Duodenal mucosa (tissue), 2 donors: ENCODE data around the gene LRRC10B.

Experiments used
- H3K27ac ChIP-seq: one replicate; pipeline ENCODE4 v1.7.0; 2013; ENCODE audit warnings: low read depth, low read length
- H3K27me3 ChIP-seq, 2 donors: one replicate each; pipeline ENCODE4 v1.7.0; 2013; ENCODE audit warnings: low read length in 2 of 2, control low read depth in 1 of 2; ENCODE audit not compliant: insufficient read depth in 2 of 2, control insufficient read depth in 1 of 2
- H3K36me3 ChIP-seq, 2 donors: one replicate each; pipeline ENCODE4 v1.7.0; 2013; ENCODE audit warnings: low read length in 2 of 2, control low read depth in 1 of 2; ENCODE audit not compliant: insufficient read depth in 2 of 2, control insufficient read depth in 1 of 2
- H3K4me1 ChIP-seq, 2 donors: one replicate each; pipeline ENCODE4 v1.7.0; 2013; ENCODE audit warnings: low read length in 2 of 2, control low read depth in 1 of 2; ENCODE audit not compliant: insufficient read depth in 2 of 2, control insufficient read depth in 1 of 2
- H3K4me3 ChIP-seq, 2 donors: one replicate each; pipeline ENCODE4 v1.7.0; 2013; ENCODE audit warnings: low read length in 2 of 2, low read depth in 1 of 2
- H3K9ac ChIP-seq, 2 donors: one replicate each; pipeline ENCODE4 v1.7.0; 2013; ENCODE audit warnings: low read length in 2 of 2, low read depth in 1 of 2
- H3K9me3 ChIP-seq, 2 donors: one replicate each; pipeline ENCODE4 v1.7.0; 2013; ENCODE audit warnings: low read length in 2 of 2, control low read depth in 1 of 2; ENCODE audit not compliant: control insufficient read depth in 1 of 2

The LRRC10B gene

GRCh38 chr11:61486011-61486620, 22.4 kb upstream of the LRRC10B start:
- peaks cover 21 to 23% of the 10 kb centered on the region in 2 donors for H3K4me1 ChIP-seq
- no peak overlapping the region for H3K4me3 ChIP-seq
- H3K9me3 ChIP-seq, result no peaks in the 10 kb centered on the region
- H3K27me3 ChIP-seq, result peaks cover 0 to 3% of the 10 kb centered on the region in 2 donors
- H3K9ac ChIP-seq, result no peak overlapping the region
- H3K36me3 ChIP-seq, result no peaks in the 10 kb centered on the region
- no peak overlapping the region for H3K27ac ChIP-seq

GRCh38 chr11:61486779-61487178, 21.8 kb upstream of the LRRC10B start:
- Histone ChIP-seq H3K27ac (no peak overlapping the region), H3K4me3 (no peak overlapping the region), H3K36me3 (no peaks in the 10 kb centered on the region), H3K27me3 (peaks cover 0 to 2% of the 10 kb centered on the region in 2 donors), H3K4me1 (peaks cover 21 to 23% of the 10 kb centered on the region in 2 donors), H3K9me3 (no peaks in the 10 kb centered on the region), H3K9ac (no peak overlapping the region)

DNA sequence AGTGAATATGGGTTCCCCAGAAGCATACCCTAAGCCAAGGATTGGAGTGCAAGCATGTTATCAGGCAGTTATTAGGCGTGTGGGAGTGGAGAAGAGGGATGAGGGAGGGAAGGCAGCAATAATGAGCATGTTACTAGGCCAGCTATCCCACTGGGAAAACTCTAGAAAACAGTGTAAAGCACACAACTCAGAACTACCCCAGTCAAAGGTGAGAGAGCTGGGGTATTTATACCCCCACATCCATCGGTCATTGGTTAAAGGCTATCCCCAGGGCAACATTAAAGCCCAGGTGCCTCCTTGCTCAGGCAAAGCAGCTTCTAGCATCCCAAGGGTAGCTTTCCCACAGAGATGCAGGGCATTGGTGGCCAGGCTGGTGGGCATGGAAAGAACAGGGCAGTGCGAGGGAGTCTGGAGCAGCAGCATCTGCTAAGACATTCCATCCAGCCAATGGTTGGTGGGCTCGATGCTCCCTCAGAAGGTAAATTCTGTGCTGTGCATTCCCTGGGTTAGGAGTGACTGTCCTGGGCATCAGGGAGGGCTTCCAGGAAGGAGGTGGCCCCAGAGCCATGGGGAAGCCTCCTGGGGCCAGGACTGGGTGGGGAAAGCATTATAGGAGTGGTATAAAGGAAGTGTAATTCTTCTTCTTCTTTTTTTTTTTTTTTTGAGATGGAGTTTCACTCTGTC, 21.1 kb upstream of the LRRC10B start:
- Histone ChIP-seq H3K27me3 (no peaks in the 10 kb centered on the region), H3K4me1 (peaks cover 21 to 23% of the 10 kb centered on the region in 2 donors), H3K4me3 (no peak overlapping the region), H3K27ac (no peak overlapping the region), H3K9me3 (no peaks in the 10 kb centered on the region), H3K9ac (no peak overlapping the region), H3K36me3 (no peaks in the 10 kb centered on the region)

- H3K27me3 ChIP-seq, result no peaks in the 10 kb centered on the region
- peak overlapping the region; percentile 41 to 44 for H3K9ac ChIP-seq
- H3K9me3 ChIP-seq, result no peaks in the 10 kb centered on the region
- peaks cover 21 to 23% of the 10 kb centered on the region in 2 donors for H3K4me1 ChIP-seq
- H3K27ac ChIP-seq, result no peak overlapping the region
- H3K4me3 ChIP-seq, result peak overlapping the region; percentile 52 to 55
- no peaks in the 10 kb centered on the region for H3K36me3 ChIP-seq
These were observed 19.8 kb upstream of the LRRC10B start for GRCh38 chr11:61488651-61489291.

DNA sequence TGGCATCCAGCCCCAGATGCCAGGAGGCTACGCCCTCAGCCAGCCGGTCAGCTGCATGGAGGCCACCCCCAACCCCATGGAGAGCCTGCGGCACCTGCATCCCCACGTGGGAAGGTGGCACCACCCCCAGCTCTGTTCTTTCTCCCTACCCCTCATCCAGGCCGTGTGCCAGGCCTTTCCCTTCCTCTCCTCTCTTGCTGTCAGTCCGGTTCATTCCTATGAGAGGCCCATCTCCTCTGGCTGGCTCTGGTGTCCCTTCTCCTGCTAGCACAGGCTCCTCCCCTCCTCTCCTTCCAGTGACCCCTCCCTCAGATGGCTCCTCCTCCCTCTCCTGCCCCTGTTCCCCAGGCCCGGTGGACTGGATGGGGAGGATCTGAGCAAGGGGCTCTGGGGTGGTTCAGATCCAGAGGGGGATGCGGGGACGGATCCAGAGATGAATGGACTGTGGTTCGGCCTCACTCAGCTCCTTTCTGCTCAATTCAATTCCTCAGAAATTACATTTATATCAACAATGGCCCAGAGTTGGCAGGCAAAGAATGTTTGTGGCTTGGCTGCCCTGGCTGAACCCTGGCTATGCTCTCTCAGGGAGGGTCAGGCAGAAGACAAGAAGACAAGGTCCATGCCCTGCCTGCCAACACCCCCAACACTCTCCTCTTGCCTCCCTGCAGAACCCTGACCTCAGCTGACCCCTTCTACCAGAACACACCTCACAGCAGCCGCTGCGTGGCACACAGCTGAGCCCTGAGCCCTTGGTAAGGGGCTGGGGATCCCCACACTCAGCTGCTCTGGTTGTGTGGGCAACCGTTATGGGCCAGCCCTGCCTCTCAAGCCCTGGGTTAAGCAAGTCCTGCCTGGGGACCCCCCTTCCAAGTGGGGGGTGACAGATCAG, 18.5 kb upstream of the LRRC10B start:
- H3K27ac ChIP-seq, result no peak overlapping the region
- H3K4me3 ChIP-seq, result peak overlapping the region in 1 of 2 donors; percentile 55
- H3K9ac ChIP-seq, result no peak overlapping the region
- H3K27me3 ChIP-seq, result no peaks in the 10 kb centered on the region
- no peaks in the 10 kb centered on the region for H3K36me3 ChIP-seq
- no peaks in the 10 kb centered on the region for H3K9me3 ChIP-seq
- peaks cover 21 to 23% of the 10 kb centered on the region in 2 donors for H3K4me1 ChIP-seq

GRCh38 chr11:61491736-61492395, 16.7 kb upstream of the LRRC10B start:
- peaks cover 21 to 23% of the 10 kb centered on the region in 2 donors for H3K4me1 ChIP-seq
- no peak overlapping the region for H3K9ac ChIP-seq
- H3K27ac ChIP-seq, result no peak overlapping the region
- no peaks in the 10 kb centered on the region for H3K36me3 ChIP-seq
- H3K4me3 ChIP-seq, result no peak overlapping the region
- H3K9me3 ChIP-seq, result no peaks in the 10 kb centered on the region
- no peaks in the 10 kb centered on the region for H3K27me3 ChIP-seq

- Histone ChIP-seq H3K4me3 (no peak overlapping the region), H3K36me3 (no peaks in the 10 kb centered on the region), H3K27me3 (no peaks in the 10 kb centered on the region), H3K9ac (no peak overlapping the region), H3K4me1 (peaks cover 12 to 13% of the 10 kb centered on the region in 2 donors), H3K27ac (no peak overlapping the region), H3K9me3 (no peaks in the 10 kb centered on the region)
These were observed 14.1 kb upstream of the LRRC10B start for GRCh38 chr11:61494381-61494961.

GRCh38 chr11:61495801-61496601, 12.5 kb upstream of the LRRC10B start:
- Histone ChIP-seq H3K9ac (no peak overlapping the region), H3K27ac (no peak overlapping the region), H3K4me1 (no peaks in the 10 kb centered on the region), H3K36me3 (no peaks in the 10 kb centered on the region), H3K27me3 (no peaks in the 10 kb centered on the region), H3K4me3 (no peak overlapping the region), H3K9me3 (no peaks in the 10 kb centered on the region)
